NCI-H1417 (cell line): ENCODE data around the gene IRF9.

ENCODE experiments used
- DNase-seq, 3 experiments: peaks; one replicate each; lab custom pipeline; 2025; lab: John Stamatoyannopoulos, UW

The IRF9 gene

GRCh38 chr14:24160850-24161804 is at the start of gene IRF9:
TSS of gene IRF9 (plus strand) at chr14:24161265. CDS start at chr14:24162145, 880 bp downstream.
- DNase-seq, result peak; percentile 93 to 98 (median 97)

- DNase-seq, result peak in 1 of 3 experiments; percentile 57
These were observed 47.7 kb upstream of the IRF9 start for GRCh38 chr14:24113379-24113800.

- peak; percentile 90 to 96 (median 95) for DNase-seq
These were observed 47.1 kb upstream of the IRF9 start for GRCh38 chr14:24113801-24114531.

GRCh38 chr14:24114532-24115421 is 46.3 kb upstream of the IRF9 start, which contains the start of the genes DCAF11 and NRL:
TSS of gene DCAF11 (plus strand) at chr14:24114777. CDS start at chr14:24115595, 818 bp downstream.
TSS of gene NRL (minus strand) at chr14:24114949. CDS start at chr14:24082848, 32,101 bp downstream.
- peak; percentile 100 for DNase-seq

- peak in 1 of 3 experiments; percentile 30 for DNase-seq
These were observed 45.5 kb upstream of the IRF9 start for GRCh38 chr14:24115422-24116127.

GRCh38 chr14:24116128-24116814 is 44.8 kb upstream of the IRF9 start:
- DNase-seq, result no peak

GRCh38 chr14:24117179-24117578 is 43.9 kb upstream of the IRF9 start:
- no peak for DNase-seq

- no peak for DNase-seq
These were observed 41.4 kb upstream of the IRF9 start for GRCh38 chr14:24119691-24120090.

GRCh38 chr14:24121210-24121609 is 39.9 kb upstream of the IRF9 start:
- DNase-seq, result no peak

- no peak for DNase-seq
These were observed 38.6 kb upstream of the IRF9 start for GRCh38 chr14:24122416-24122815.

- no peak for DNase-seq
These were observed 38.2 kb upstream of the IRF9 start for GRCh38 chr14:24122898-24123297.

- DNase-seq, result no peak
These were observed 37.3 kb upstream of the IRF9 start for GRCh38 chr14:24123424-24124417.

GRCh38 chr14:24126939-24127338 is 34.1 kb upstream of the IRF9 start:
- DNase-seq, result no peak

GRCh38 chr14:24127673-24128072 is 33.4 kb upstream of the IRF9 start:
- no peak for DNase-seq

- DNase-seq, result no peak
These were observed 31.6 kb upstream of the IRF9 start for GRCh38 chr14:24129410-24129998.

GRCh38 chr14:24130380-24130716 is 30.7 kb upstream of the IRF9 start, which contains the start of gene FITM1:
TSS of gene FITM1 (plus strand) at chr14:24130659. CDS start at chr14:24131564, 905 bp downstream.
- no peak for DNase-seq

GRCh38 chr14:24130717-24131548 is 30.1 kb upstream of the IRF9 start:
- DNase-seq, result no peak

- no peak for DNase-seq
These were observed 29.5 kb upstream of the IRF9 start for GRCh38 chr14:24131549-24131966.
